ENCODE results near the gene MEDAG.

The MEDAG gene

GRCh38 chr13:30900952-30901749, 4.9 kb upstream of the MEDAG start:
- DNase-seq (ENCODE audit: low read depth in 1 of 2, low spot score in 1 of 2), result no peak
- in situ Hi-C loops (cut with HindIII; ENCODE audit: low pct_unique_long_range_greater_than_20kb, low sequenced_read_pairs), result no loop called here
- TF ChIP-seq JUND (IDR thresholded peaks at IDR 0.05; ENCODE audit: low read depth), result no peak

- no peak for DNase-seq (ENCODE audit: low read depth in 1 of 2, low spot score in 1 of 2)
- in situ Hi-C loops (cut with HindIII; ENCODE audit: low pct_unique_long_range_greater_than_20kb, low sequenced_read_pairs), result no loop called here
- no peak for TF ChIP-seq JUND (IDR thresholded peaks at IDR 0.05; ENCODE audit: low read depth)
Measured at GRCh38 chr13:30904043-30904442, 2.0 kb upstream of the MEDAG start.

GRCh38 chr13:30906411-30907051, 460 bp downstream of the MEDAG start:
- DNase-seq (ENCODE audit: low read depth in 1 of 2, low spot score in 1 of 2), result no peak
- no peak for TF ChIP-seq JUND (IDR thresholded peaks at IDR 0.05; ENCODE audit: low read depth)
- in situ Hi-C loops (cut with HindIII; ENCODE audit: low pct_unique_long_range_greater_than_20kb, low sequenced_read_pairs), result no loop called here

GRCh38 chr13:30907121-30907861, 1.2 kb downstream of the MEDAG start:
- DNase-seq (ENCODE audit: low read depth in 1 of 2, low spot score in 1 of 2), result no peak
- in situ Hi-C loops (cut with HindIII; ENCODE audit: low pct_unique_long_range_greater_than_20kb, low sequenced_read_pairs), result no loop called here
- TF ChIP-seq JUND (IDR thresholded peaks at IDR 0.05; ENCODE audit: low read depth), result no peak

GRCh38 chr13:30908416-30908980, 2.4 kb downstream of the MEDAG start:
- TF ChIP-seq JUND (IDR thresholded peaks at IDR 0.05; ENCODE audit: low read depth), result no peak
- in situ Hi-C loops (cut with HindIII; ENCODE audit: low pct_unique_long_range_greater_than_20kb, low sequenced_read_pairs), result no loop called here
- no peak for DNase-seq (ENCODE audit: low read depth in 1 of 2, low spot score in 1 of 2)

- no peak for DNase-seq (ENCODE audit: low read depth in 1 of 2, low spot score in 1 of 2)
- in situ Hi-C loops (cut with HindIII; ENCODE audit: low pct_unique_long_range_greater_than_20kb, low sequenced_read_pairs), result no loop called here
Measured at GRCh38 chr13:30910676-30911075, 4.6 kb downstream of the MEDAG start.

GRCh38 chr13:30915691-30916541, 9.8 kb downstream of the MEDAG start:
- no peak for TF ChIP-seq JUND (IDR thresholded peaks at IDR 0.05; ENCODE audit: low read depth)
- in situ Hi-C loops (cut with HindIII; ENCODE audit: low pct_unique_long_range_greater_than_20kb, low sequenced_read_pairs), result no loop called here
- peak in 1 of 2 experiments; percentile 17 for DNase-seq (ENCODE audit: low read depth in 1 of 2, low spot score in 1 of 2)

More at GRCh38 chr13:30910676-30911075, 4.6 kb downstream of the MEDAG start:
- no peak for TF ChIP-seq JUND (IDR thresholded peaks at IDR 0.05; ENCODE audit: low read depth)

GRCh38 chr13:30916991-30917390, 10.9 kb downstream of the MEDAG start:
- no peak for TF ChIP-seq JUND (IDR thresholded peaks at IDR 0.05; ENCODE audit: low read depth)
- in situ Hi-C loops (cut with HindIII; ENCODE audit: low pct_unique_long_range_greater_than_20kb, low sequenced_read_pairs), result no loop called here
- no peak for DNase-seq (ENCODE audit: low read depth in 1 of 2, low spot score in 1 of 2)

GRCh38 chr13:30918662-30919405, 12.8 kb downstream of the MEDAG start:
- DNase-seq (ENCODE audit: low read depth in 1 of 2, low spot score in 1 of 2), result no peak
- no peak for TF ChIP-seq JUND (IDR thresholded peaks at IDR 0.05; ENCODE audit: low read depth)
- in situ Hi-C loops (cut with HindIII; ENCODE audit: low pct_unique_long_range_greater_than_20kb, low sequenced_read_pairs), result no loop called here

GRCh38 chr13:30920162-30920909, 14.3 kb downstream of the MEDAG start:
- DNase-seq (ENCODE audit: low read depth in 1 of 2, low spot score in 1 of 2), result no peak
- no peak for TF ChIP-seq JUND (IDR thresholded peaks at IDR 0.05; ENCODE audit: low read depth)
- in situ Hi-C loops (cut with HindIII; ENCODE audit: low pct_unique_long_range_greater_than_20kb, low sequenced_read_pairs), result no loop called here

GRCh38 chr13:30923418-30923817, 17.3 kb downstream of the MEDAG start:
- TF ChIP-seq JUND (IDR thresholded peaks at IDR 0.05; ENCODE audit: low read depth), result no peak
- in situ Hi-C loops (cut with HindIII; ENCODE audit: low pct_unique_long_range_greater_than_20kb, low sequenced_read_pairs), result no loop called here
- DNase-seq (ENCODE audit: low read depth in 1 of 2, low spot score in 1 of 2), result no peak

Data from T47D (cell line).